H1 (cell line): ENCODE data around the gene ANKRD62. TPM values are rescaled to one million over a fixed set of nuclear protein-coding genes. Genes with fewer than 3 reads are reported as not detected.

Source experiments
- CTCF ChIA-PET: fragments of 300-600 bp; sonication (Branson Sonifier 250); formaldehyde crosslinking; loops from one replicate; lab custom pipeline; 2021; ENCODE audit not compliant: partially characterized antibody; lab: Charles Lee
- POLR2A ChIA-PET: fragments of 300-600 bp; sonication (Branson Sonifier 250); formaldehyde crosslinking; loops from one replicate; lab custom pipeline; 2021; ENCODE audit warnings: inconsistent platforms; ENCODE audit not compliant: partially characterized antibody; lab: Charles Lee
- DNase-seq, 2 experiments: peaks; one replicate each; pipeline versions ENCODE4 v3.0.0 to v3.0.0-alpha.2; 2010 to 2022; ENCODE audit warnings: low spot score in 2 of 2, low read depth in 1 of 2, mixed read lengths in 1 of 2
- FAIRE-seq: peaks from 2 replicates; lab custom pipeline; 2011; peaks lifted over from hg19 to GRCh38; lab: Jason Lieb, UNC
- H2AFZ ChIP-seq: 2 replicates; pipeline ENCODE4 v1.8.1; 2012; ENCODE audit warnings: low read length, inconsistent platforms
- H2AK5ac ChIP-seq: 2 replicates; pipeline ENCODE4 v1.6.1; 2013; ENCODE audit warnings: low read depth, low read length
- H2BK120ac ChIP-seq: replicated peaks from 2 replicates; pipeline ENCODE3; 2013; ENCODE audit warnings: low read depth, low read length, inconsistent platforms
- H2BK12ac ChIP-seq: 2 replicates; pipeline ENCODE4 v1.6.1; 2013; ENCODE audit warnings: low read depth, low read length
- H2BK15ac ChIP-seq: 2 replicates; pipeline ENCODE4 v1.6.1; 2013; ENCODE audit warnings: low read length
- H2BK20ac ChIP-seq: 2 replicates; pipeline ENCODE4 v1.6.1; 2013; ENCODE audit warnings: low read length
- H2BK5ac ChIP-seq: 2 replicates; pipeline ENCODE4 v1.6.1; 2013; ENCODE audit warnings: low read depth, low read length
- H3K14ac ChIP-seq: 2 replicates; pipeline ENCODE4 v1.6.1; 2013; ENCODE audit warnings: inconsistent platforms; ENCODE audit not compliant: insufficient read length
- H3K18ac ChIP-seq: 2 replicates; pipeline ENCODE4 v1.6.1; 2013; ENCODE audit warnings: low read length; ENCODE audit errors: extremely low read depth
- H3K23ac ChIP-seq: 2 replicates; pipeline ENCODE4 v1.6.1; 2013; ENCODE audit warnings: inconsistent platforms; ENCODE audit not compliant: insufficient read length
- H3K23me2 ChIP-seq: 2 replicates; pipeline ENCODE4 v1.6.1; 2013; ENCODE audit warnings: low read depth, low read length
- H3K27ac ChIP-seq: 2 replicates; pipeline ENCODE4 v1.6.1; 2011; ENCODE audit warnings: low read depth, low read length, inconsistent platforms
- H3K27me3 ChIP-seq, 4 experiments: replicated peaks in 1 of 4; 1 replicate in 1 of 4; 2 replicates in 3 of 4; pipeline versions ENCODE4 v1.6.1 to v1.8.1; 2011 to 2013; ENCODE audit warnings: low read length in 3 of 4, mild to moderate bottlenecking in 3 of 4, inconsistent platforms in 2 of 4, mixed read lengths in 2 of 4, moderate library complexity in 1 of 4; ENCODE audit not compliant: control insufficient read depth in 3 of 4, insufficient read depth in 3 of 4; ENCODE audit errors: extremely low read depth in 1 of 4
- H3K36me3 ChIP-seq, 4 experiments: 2 replicates each; pipeline versions ENCODE4 v1.6.1 to v1.8.1; 2011 to 2013; ENCODE audit warnings: mild to moderate bottlenecking in 4 of 4, low read length in 3 of 4, moderate library complexity in 2 of 4, control low read depth in 1 of 4, inconsistent platforms in 1 of 4; ENCODE audit not compliant: insufficient read depth in 4 of 4, control insufficient read depth in 2 of 4
- H3K4ac ChIP-seq: replicated peaks from 2 replicates; pipeline ENCODE3; 2013; ENCODE audit warnings: low read length, low read depth, mixed read lengths, inconsistent platforms; ENCODE audit not compliant: insufficient read length
- H3K4me1 ChIP-seq, 4 experiments: replicated peaks in 1 of 4; 1 replicate in 1 of 4; 2 replicates in 3 of 4; pipeline versions ENCODE4 v1.6.1 to v1.8.1; 2011 to 2013; ENCODE audit warnings: low read length in 3 of 4, inconsistent platforms in 2 of 4, mixed read lengths in 1 of 4; ENCODE audit not compliant: insufficient read depth in 4 of 4, control insufficient read depth in 3 of 4
- H3K4me2 ChIP-seq, 2 experiments: 2 replicates each; pipeline versions ENCODE4 v1.6.1 to v1.8.1; 2011 to 2013; ENCODE audit warnings: low read depth in 2 of 2, low read length in 2 of 2, control low read depth in 1 of 2, inconsistent platforms in 1 of 2, mild to moderate bottlenecking in 1 of 2; ENCODE audit not compliant: insufficient read depth in 1 of 2
- H3K4me3 ChIP-seq, 4 experiments: fragments of 200-600, 300-600 bp in 1 of 4; sonication (generic), shearing (Covaris generic), sonication (Bioruptor Twin) in 1 of 4; 2 replicates each; pipeline versions ENCODE4 v1.5.1 to v1.8.1; 2011 to 2016; ENCODE audit warnings: low read length in 4 of 4, low read depth in 3 of 4, control low read depth in 2 of 4, inconsistent platforms in 2 of 4, mild to moderate bottlenecking in 2 of 4, mixed read lengths in 1 of 4, moderate library complexity in 1 of 4; ENCODE audit not compliant: insufficient read depth in 2 of 4; ENCODE audit errors: extremely low read depth in 1 of 4
- H3K56ac ChIP-seq: replicated peaks from 2 replicates; pipeline ENCODE3; 2013; ENCODE audit warnings: low read depth, mild to moderate bottlenecking, mixed read lengths, low read length, inconsistent platforms; ENCODE audit not compliant: insufficient read length
- H3K79me1 ChIP-seq: 2 replicates; pipeline ENCODE4 v1.6.1; 2013; ENCODE audit warnings: low read depth, low read length, control low read depth
- H3K79me2 ChIP-seq, 2 experiments: 2 replicates each; pipeline versions ENCODE4 v1.6.1 to v1.8.1; 2012 to 2013; ENCODE audit warnings: low read length in 2 of 2, mild to moderate bottlenecking in 2 of 2, inconsistent platforms in 1 of 2; ENCODE audit not compliant: insufficient read depth in 2 of 2, control insufficient read depth in 1 of 2
- H3K9ac ChIP-seq, 4 experiments: replicated peaks in 1 of 4; 1 replicate in 1 of 4; 2 replicates in 3 of 4; pipeline versions ENCODE4 v1.6.1 to v1.8.1; 2011 to 2013; ENCODE audit warnings: low read depth in 3 of 4, low read length in 3 of 4, control low read depth in 2 of 4, mild to moderate bottlenecking in 2 of 4, moderate library complexity in 2 of 4, inconsistent platforms in 1 of 4; ENCODE audit errors: extremely low read depth in 1 of 4
- H3K9me3 ChIP-seq, 2 experiments: 2 replicates each; pipeline versions ENCODE4 v1.6.1 to v1.8.1; 2012 to 2013; ENCODE audit warnings: mild to moderate bottlenecking in 2 of 2, moderate library complexity in 2 of 2, control low read depth in 1 of 2, inconsistent platforms in 1 of 2, low read depth in 1 of 2, low read length in 1 of 2, mixed read lengths in 1 of 2; ENCODE audit not compliant: insufficient read depth in 2 of 2
- H4K20me1 ChIP-seq, 2 experiments: replicated peaks in 1 of 2; 2 replicates each; pipeline versions ENCODE3 to v1.8.1; 2011 to 2013; ENCODE audit warnings: inconsistent platforms in 2 of 2, low read length in 2 of 2, mild to moderate bottlenecking in 1 of 2; ENCODE audit not compliant: insufficient read depth in 2 of 2, control insufficient read depth in 1 of 2
- H4K5ac ChIP-seq: 2 replicates; pipeline ENCODE4 v1.6.1; 2013; ENCODE audit warnings: low read length, low read depth, mixed read lengths, inconsistent platforms; ENCODE audit not compliant: insufficient read length
- H4K8ac ChIP-seq: 2 replicates; pipeline ENCODE4 v1.8.0; 2013; ENCODE audit warnings: mild to moderate bottlenecking, moderate library complexity, low read length, inconsistent platforms; ENCODE audit not compliant: insufficient read depth; ENCODE audit errors: extremely low read depth
- H4K91ac ChIP-seq: replicated peaks from 2 replicates; pipeline ENCODE3; 2013; ENCODE audit warnings: low read length, mixed read lengths, inconsistent platforms; ENCODE audit not compliant: insufficient read length
- CEBPB ChIP-seq: IDR thresholded peaks from 2 replicates; pipeline ENCODE4 v1.6.1; 2012; ENCODE audit warnings: low read depth, low read length
- CTCF ChIP-seq, 3 experiments: IDR thresholded peaks; 1 replicate in 2 of 3; 2 replicates in 1 of 3; pipeline versions ENCODE4 v1.5.1 to v1.6.1; 2011; ENCODE audit warnings: low read length in 3 of 3, mild to moderate bottlenecking in 3 of 3, inconsistent platforms in 2 of 3, low read depth in 1 of 3, moderate library complexity in 1 of 3; ENCODE audit not compliant: insufficient read depth in 1 of 3; ENCODE audit errors: control extremely low read depth in 1 of 3
- SIRT6 ChIP-seq: IDR thresholded peaks from one replicate; pipeline ENCODE4 v1.7.1; 2012; ENCODE audit warnings: low read length, inconsistent platforms
- SUZ12 ChIP-seq: fragments of 200-600 bp; sonication (generic); IDR thresholded peaks from 2 replicates; pipeline ENCODE4 v1.6.1; 2012; ENCODE audit warnings: mild to moderate bottlenecking, inconsistent platforms, low read length, moderate library complexity, mixed read lengths
- WGBS, 2 experiments: shearing (Covaris generic) in 1 of 2; methylation state at CpG; one replicate each; pipeline versions ENCODE4 v1.1.6 to v1.1.7; 2013 to 2015; ENCODE audit warnings: low lambda C conversion rate in 2 of 2, mixed read lengths in 2 of 2, inconsistent platforms in 1 of 2, low coverage in 1 of 2, missing lambda C conversion rate in 1 of 2; ENCODE audit not compliant: insufficient replicate concordance in 2 of 2, insufficient coverage in 1 of 2, insufficient read length in 1 of 2; ENCODE audit errors: extremely low coverage in 1 of 2, missing lambda C conversion rate in 1 of 2; 5-methylcytosine and 5-hydroxymethylcytosine counted together
- polyA plus RNA-seq, 7 experiments: library from polyadenylated mRNA; depleted of rRNA in 3 of 7; stranded (reverse) in 5 of 7; unstranded in 2 of 7; fragments of >200 nt in 5 of 7; fragments of 200-250 nt in 2 of 7; gene quantifications; 1 replicate in 5 of 7; 2 replicates in 1 of 7; 4 replicates in 1 of 7; pipeline versions ENCODE4 v1.2.1 to v1.2.3, GENCODE V29; 2011 to 2013; ENCODE audit warnings: missing spikeins in 2 of 7, mixed read lengths in 2 of 7
- total RNA-seq: library from RNA; stranded (reverse); fragmentation: NEBNext Ultra II Directional; extraction: Animal tissue kit (Norgen Biotek cat#: 25700); gene quantifications from 2 replicates; pipeline ENCODE4 v1.2.1, GENCODE V29; 2021

The ANKRD62 gene
- total and polyA plus RNA-seq, 2 of the 8 experiments (the other 6 are each of a cell fraction or from before 2014, with no cell fraction given), result not detected

DNA sequence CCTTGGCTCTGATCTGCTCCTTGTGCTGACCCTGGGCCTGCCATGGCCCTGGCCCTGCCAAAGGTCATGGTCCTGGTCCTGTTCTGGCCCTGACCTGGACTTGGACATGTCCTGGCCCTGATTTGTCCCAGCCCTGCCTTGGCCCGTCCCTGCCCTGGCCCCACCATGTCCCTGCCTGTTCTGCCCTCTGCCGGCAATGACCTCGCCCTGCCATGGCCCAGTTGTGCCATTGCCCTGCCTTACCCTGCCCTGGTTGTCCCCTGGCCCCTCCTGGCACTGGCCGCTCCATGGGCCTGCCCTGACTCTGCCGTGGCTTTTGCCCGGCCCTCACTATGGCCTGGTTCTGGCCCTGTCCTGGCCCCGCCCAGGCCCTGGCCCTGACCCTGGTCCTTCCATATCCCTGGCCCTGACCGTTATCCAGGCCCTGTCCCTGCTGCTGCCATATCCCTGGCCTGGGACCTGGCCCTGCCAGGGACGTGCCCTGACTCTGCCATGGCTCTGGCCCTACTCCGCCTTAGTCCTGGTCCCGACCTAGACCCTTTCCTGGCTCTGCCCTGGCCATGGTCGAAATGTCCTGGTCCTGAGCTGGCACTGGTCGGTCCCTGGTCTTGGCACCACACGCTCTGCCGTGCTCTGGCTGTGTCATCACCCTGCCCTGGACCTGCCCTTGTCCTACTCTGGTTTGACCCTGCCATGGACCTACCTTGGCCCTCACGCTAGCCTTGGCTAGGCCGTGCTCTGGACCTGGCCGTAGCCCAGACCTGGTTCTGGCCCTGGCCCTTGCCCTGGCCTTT lies 6.8 kb upstream of the ANKRD62 start:
- H3K9me3 ChIP-seq, result no peaks in the 10 kb centered on the region
- H3K4me3 ChIP-seq, result no peak overlapping the region
- peaks cover 0 to 3% of the 10 kb centered on the region in 2 experiments for H4K20me1 ChIP-seq
- H3K4me1 ChIP-seq, result no peaks in the 10 kb centered on the region
- H3K23ac ChIP-seq, result no peak overlapping the region
- H2BK12ac ChIP-seq, result 0 out of 2 replicates have a peak overlapping the region, but pooled peaks have one; percentile 50
- H2BK120ac ChIP-seq, result no peak overlapping the region
- no peak overlapping the region for H3K4me2 ChIP-seq
- no peaks in the 10 kb centered on the region for H3K27me3 ChIP-seq
- FAIRE-seq (no peak), DNase-seq (no peak)
- no peak overlapping the region for H2AFZ ChIP-seq
- no peak overlapping the region for H3K27ac ChIP-seq
- peak overlapping the region; percentile 52; the same call in 1 of the 2 replicates for H2BK5ac ChIP-seq
- CTCF ChIA-PET, result interaction anchor here (0.9 kb wide), 1 partner anchor 10 kb away, joined by 4 read pairs; no protein-coding TSS in a partner anchor
- no peak overlapping the region for H3K4ac ChIP-seq
- 0 out of 2 replicates have a peak overlapping the region, but pooled peaks have one; percentile 16 for H2BK15ac ChIP-seq
- no peak overlapping the region for H3K56ac ChIP-seq
- H4K8ac ChIP-seq, result no peak overlapping the region; the same call in 1 of the 2 replicates
- H2AK5ac ChIP-seq, result no peak overlapping the region; the same call in 1 of the 2 replicates
- TF ChIP-seq SUZ12, result no peak
- no peak for TF ChIP-seq SIRT6
- TF ChIP-seq CEBPB, result no peak
- peak in 1 of 3 experiments; percentile 2; a peak in 1 of 4 replicates for TF ChIP-seq CTCF (IDR thresholded peaks at IDR 0.05; ENCODE audit: control extremely low read depth in 1 of 3, insufficient read depth in 1 of 3, low read depth in 1 of 3, low read length in 3 of 3)
- no peak overlapping the region for H4K5ac ChIP-seq
- no peak overlapping the region for H3K14ac ChIP-seq
- H3K9ac ChIP-seq, result no peak overlapping the region
- POLR2A ChIA-PET, result no interaction called here
- no peak overlapping the region for H3K18ac ChIP-seq
- no peaks in the 10 kb centered on the region for H3K79me1 ChIP-seq
- H3K36me3 ChIP-seq, result no peaks in the 10 kb centered on the region
- H3K23me2 ChIP-seq, result no peaks in the 10 kb centered on the region
- H3K79me2 ChIP-seq, result no peaks in the 10 kb centered on the region
- H4K91ac ChIP-seq, result peak overlapping the region; percentile 81
- H2BK20ac ChIP-seq, result peak overlapping the region; percentile 72; the same call in 1 of the 2 replicates
- 88% methylated on average over 16 of the region's 18 CpGs; no CpG with 5 or more reads in 1 of the 2 experiments for WGBS, 2 experiments
